ENCODE results near the gene VDAC1. TPM values are rescaled to one million over a fixed set of nuclear protein-coding genes. Genes with fewer than 3 reads are reported as not detected.

The VDAC1 gene
- total RNA-seq, 1 donor from 2014 or later, result 501 TPM

- Histone ChIP-seq H3K36me3 (no peaks in the 10 kb centered on the region), H3K4me1 (no peaks in the 10 kb centered on the region), H3K27ac (replicated peaks) (no peak overlapping the region), H3K4me3 (no peak overlapping the region), H3K9me3 (replicated peaks) (no peaks in the 10 kb centered on the region), H3K27me3 (ENCODE audit: low read depth) (peaks cover 45% of the 10 kb centered on the region)
- intact Hi-C loops (cut with micrococcal nuclease), result no loop called here
- TF ChIP-seq CTCF (IDR thresholded peaks at IDR 0.05; ENCODE audit: borderline replicate concordance), result no peak
- no peak for DNase-seq
These were observed 82.8 kb downstream of the VDAC1 start for GRCh38 chr5:133921979-133922378.

Other genes with a start within 250 kb of the VDAC1 start
- gene C5orf15, start 36.4 kb downstream of the VDAC1 start, total RNA-seq, result 34.4 TPM
- gene TCF7, start 109.7 kb upstream of the VDAC1 start, total RNA-seq, result 3.0 TPM
- 506 TPM for gene SKP1, start 172.0 kb upstream of the VDAC1 start, total RNA-seq
- 163 TPM for gene PPP2CA, start 221.1 kb upstream of the VDAC1 start, total RNA-seq